HG03439 (cell line): Measurements from ENCODE around the gene TXNRD3.
"Not testable (repeated sequence)": the region's sequence is repeated elsewhere in the genome, so short reads cannot be mapped to it uniquely, and the experiment has no call there.

ENCODE experiments used
- ATAC-seq: cut with Tn5 transposase; IDR thresholded peaks from one replicate; pipeline ENCODE4 v1.9.1; 2021; ENCODE audit warnings: mild to moderate bottlenecking, moderate library complexity; ENCODE audit not compliant: unreplicated experiment

The TXNRD3 gene

GRCh38 chr3:126649556-126650092 is 5.3 kb downstream of the TXNRD3 start:
- no peak for ATAC-seq

- no peak for ATAC-seq
Measured at GRCh38 chr3:126646674-126647073, 8.2 kb downstream of the TXNRD3 start.

GRCh38 chr3:126644615-126645014 is 10.3 kb downstream of the TXNRD3 start:
- ATAC-seq: no peak

- ATAC-seq: no peak
Measured at GRCh38 chr3:126638790-126639189, 16.1 kb downstream of the TXNRD3 start.

- no peak for ATAC-seq
Measured at GRCh38 chr3:126636436-126636835, 18.5 kb downstream of the TXNRD3 start.

- ATAC-seq: no peak
Measured at GRCh38 chr3:126634803-126635202, 20.1 kb downstream of the TXNRD3 start.

- ATAC-seq: no peak
Measured at GRCh38 chr3:126630020-126630419, 24.9 kb downstream of the TXNRD3 start.

GRCh38 chr3:126625735-126626134 is 29.2 kb downstream of the TXNRD3 start:
- not testable (repeated sequence) for ATAC-seq

GRCh38 chr3:126622694-126623093 is 32.2 kb downstream of the TXNRD3 start:
- no peak for ATAC-seq

- no peak for ATAC-seq
Measured at GRCh38 chr3:126621627-126622345, 33.1 kb downstream of the TXNRD3 start.

GRCh38 chr3:126621171-126621570 is 33.8 kb downstream of the TXNRD3 start:
- ATAC-seq: no peak

- no peak for ATAC-seq
Measured at GRCh38 chr3:126620738-126621137, 34.2 kb downstream of the TXNRD3 start.

- no peak for ATAC-seq
Measured at GRCh38 chr3:126618760-126619159, 36.2 kb downstream of the TXNRD3 start.

GRCh38 chr3:126618021-126618420 is 36.9 kb downstream of the TXNRD3 start:
- no peak for ATAC-seq

GRCh38 chr3:126617571-126617970 is 37.4 kb downstream of the TXNRD3 start:
- no peak for ATAC-seq

GRCh38 chr3:126616931-126617330 is 38.0 kb downstream of the TXNRD3 start:
- no peak for ATAC-seq

GRCh38 chr3:126613479-126614188 is 41.3 kb downstream of the TXNRD3 start:
- ATAC-seq: no peak

- ATAC-seq: no peak
Measured at GRCh38 chr3:126612479-126613205, 42.3 kb downstream of the TXNRD3 start.

- no peak for ATAC-seq
Measured at GRCh38 chr3:126609909-126610308, 45.0 kb downstream of the TXNRD3 start.

- no peak for ATAC-seq
Measured at GRCh38 chr3:126607214-126607908, 47.6 kb downstream of the TXNRD3 start.

- ATAC-seq: no peak
Measured at GRCh38 chr3:126606001-126606400, 48.9 kb downstream of the TXNRD3 start.
